HEK293 (cell line): Measurements from ENCODE around the gene IL11.
A peak's percentile ranks its signal among the peaks of the same experiment; 100 is the strongest.

Experiments
- GLIS1 ChIP-seq: fragments of 450-650 bp; formaldehyde crosslinking; IDR thresholded peaks from 2 replicates; pipeline ENCODE4 v1.5.1; 2016; ENCODE audit warnings: missing biosample characterization, missing genetic modification characterization
- GLIS2 ChIP-seq: fragments of 450-650 bp; formaldehyde crosslinking; IDR thresholded peaks from 2 replicates; pipeline ENCODE4 v1.5.1; 2016; ENCODE audit warnings: missing biosample characterization, missing genetic modification characterization
- HIC1 ChIP-seq: fragments of 450-650 bp; formaldehyde crosslinking; IDR thresholded peaks from 2 replicates; pipeline ENCODE4 v1.5.1; 2016; ENCODE audit warnings: missing biosample characterization, missing genetic modification characterization
- HOXD13 ChIP-seq: sonication (generic); formaldehyde crosslinking; IDR thresholded peaks from 2 replicates; pipeline ENCODE4 v1.8.0; 2022; ENCODE audit warnings: missing genetic modification reagents, borderline replicate concordance
- IKZF3 ChIP-seq: fragments of 450-650 bp; IDR thresholded peaks from 2 replicates; pipeline ENCODE4 v1.5.0; 2018; ENCODE audit warnings: missing biosample characterization, mild to moderate bottlenecking, missing genetic modification characterization, moderate library complexity
- KLF10 ChIP-seq: fragments of 450-650 bp; IDR thresholded peaks from 2 replicates; pipeline ENCODE4 v1.5.1; 2018; ENCODE audit warnings: missing biosample characterization, mild to moderate bottlenecking, missing genetic modification characterization
- KLF9 ChIP-seq: fragments of 450-650 bp; formaldehyde crosslinking; IDR thresholded peaks from 2 replicates; pipeline ENCODE4 v1.5.1; 2016; ENCODE audit warnings: missing biosample characterization, missing genetic modification characterization, low read depth
- PRDM1 ChIP-seq: fragments of 450-650 bp; formaldehyde crosslinking; IDR thresholded peaks from 2 replicates; pipeline ENCODE4; 2016; ENCODE audit warnings: missing biosample characterization, missing genetic modification characterization
- SP2 ChIP-seq: fragments of 450-650 bp; formaldehyde crosslinking; IDR thresholded peaks from 2 replicates; pipeline ENCODE4 v1.5.1; 2016; ENCODE audit warnings: missing biosample characterization, missing genetic modification characterization
- SP7 ChIP-seq: fragments of 450-650 bp; formaldehyde crosslinking; IDR thresholded peaks from 2 replicates; pipeline ENCODE4 v1.5.1; 2016; ENCODE audit warnings: missing biosample characterization, missing genetic modification characterization
- TCF7L2 ChIP-seq: IDR thresholded peaks from 2 replicates; pipeline ENCODE4 v1.6.1; 2011; ENCODE audit warnings: low read depth, mild to moderate bottlenecking, inconsistent platforms, low read length, moderate library complexity, borderline replicate concordance
- ZBTB10 ChIP-seq: fragments of 450-650 bp; formaldehyde crosslinking; IDR thresholded peaks from 2 replicates; pipeline ENCODE4 v1.5.1; 2016; ENCODE audit warnings: missing biosample characterization, missing genetic modification characterization
- ZNF16 ChIP-seq: fragments of 450-650 bp; formaldehyde crosslinking; IDR thresholded peaks from 2 replicates; pipeline ENCODE4 v1.5.1; 2016; ENCODE audit warnings: low read depth, missing biosample characterization, missing genetic modification characterization
- ZNF221 ChIP-seq: fragments of 450-650 bp; formaldehyde crosslinking; IDR thresholded peaks from 2 replicates; pipeline ENCODE4 v1.5.1; 2017; ENCODE audit warnings: missing biosample characterization, missing genetic modification characterization, borderline replicate concordance
- ZNF23 ChIP-seq: fragments of 450-650 bp; formaldehyde crosslinking; IDR thresholded peaks from 2 replicates; pipeline ENCODE4 v1.5.1; 2016; ENCODE audit warnings: missing biosample characterization, missing genetic modification characterization, borderline replicate concordance
- ZNF280C ChIP-seq: fragments of 450-650 bp; formaldehyde crosslinking; IDR thresholded peaks from 2 replicates; pipeline ENCODE4 v1.5.1; 2016; ENCODE audit warnings: missing biosample characterization, missing genetic modification characterization
- ZNF398 ChIP-seq: fragments of 450-650 bp; formaldehyde crosslinking; IDR thresholded peaks from 2 replicates; pipeline ENCODE4 v1.5.1; 2017; ENCODE audit warnings: missing biosample characterization, missing genetic modification characterization
- ZNF518A ChIP-seq: fragments of 450-650 bp; formaldehyde crosslinking; conservative IDR thresholded peaks from 2 replicates; pipeline ENCODE4 v1.5.1; 2016; ENCODE audit warnings: low read depth, missing biosample characterization, missing genetic modification characterization
- ZNF560 ChIP-seq: fragments of 450-650 bp; formaldehyde crosslinking; IDR thresholded peaks from 2 replicates; pipeline ENCODE4 v1.5.1; 2017; ENCODE audit warnings: missing biosample characterization, missing genetic modification characterization, borderline replicate concordance
- ZNF580 ChIP-seq: fragments of 450-650 bp; formaldehyde crosslinking; IDR thresholded peaks from 2 replicates; pipeline ENCODE4 v1.5.1; 2016; ENCODE audit warnings: missing biosample characterization, missing genetic modification characterization
- ZNF623 ChIP-seq: fragments of 450-650 bp; formaldehyde crosslinking; IDR thresholded peaks from 2 replicates; pipeline ENCODE4 v1.5.1; 2016; ENCODE audit warnings: missing biosample characterization, missing genetic modification characterization
- ZNF629 ChIP-seq: fragments of 450-650 bp; formaldehyde crosslinking; IDR thresholded peaks from 2 replicates; pipeline ENCODE4 v1.5.1; 2017; ENCODE audit warnings: missing biosample characterization, missing genetic modification characterization
- ZNF692 ChIP-seq: fragments of 450-650 bp; formaldehyde crosslinking; IDR thresholded peaks from 2 replicates; pipeline ENCODE4 v1.5.1; 2016; ENCODE audit warnings: missing biosample characterization, missing genetic modification characterization

IL11 gene

GRCh38 chr19:55372316-55373081, 2.2 kb upstream of the IL11 start (continued):
- TF ChIP-seq ZNF518A (tag by site-specific recombination) (no peak), ZNF280C (no peak), ZNF629 (tag by site-specific recombination) (peak; percentile 79), ZBTB10 (tag by site-specific recombination) (peak; percentile 23; the same call in 1 of the 2 replicates), ZNF623 (no peak), KLF9 (no peak), SP7 (tag by site-specific recombination) (peak; percentile 43), GLIS2 (tag by site-specific recombination) (peak; percentile 85), ZNF560 (tag by site-specific recombination) (no peak), HOXD13 (CRISPR knock-in tag) (no peak), KLF10 (no peak), ZNF23 (tag by site-specific recombination) (no peak), ZNF580 (tag by site-specific recombination) (no peak), ZNF692 (tag by site-specific recombination) (peak; percentile 55), GLIS1 (tag by site-specific recombination) (peak; percentile 99), ZNF221 (no peak), TCF7L2 (no peak), ZNF16 (no peak), SP2 (tag by site-specific recombination) (no peak), PRDM1 (tag by site-specific recombination) (no peak), IKZF3 (tag by site-specific recombination) (peak; percentile 65; the same call in 1 of the 2 replicates), HIC1 (tag by site-specific recombination) (peak; percentile 59; the same call in 1 of the 2 replicates), ZNF398 (tag by site-specific recombination) (peak; percentile 95)
